ENCODE measurements around the gene DLG2. TPM values are rescaled to one million over a fixed set of nuclear protein-coding genes. Genes with fewer than 3 reads are reported as not detected.

The DLG2 gene
- polyA plus RNA-seq, 3 donors, result 0.24 to 0.39 TPM; not detected in 1

DNA sequence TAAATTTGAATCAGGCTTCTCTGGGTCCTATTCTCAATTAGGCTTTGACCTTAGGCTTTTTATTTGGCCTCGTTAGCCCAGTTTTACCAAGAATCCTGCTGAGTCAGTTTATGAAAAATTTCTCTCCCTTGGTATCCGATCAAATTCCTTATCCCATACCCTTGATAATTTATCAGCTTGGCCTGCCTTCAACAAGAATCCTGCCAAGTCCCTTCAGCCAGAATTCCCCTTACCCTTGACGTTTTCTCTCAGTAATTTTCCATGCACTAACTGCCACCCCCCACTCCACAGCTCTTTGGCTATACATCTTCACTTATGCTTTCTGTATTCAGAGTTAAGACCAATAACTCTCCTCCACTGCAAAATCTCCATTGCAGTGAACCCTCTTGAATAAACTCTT lies 1530.0 kb downstream of the DLG2 start:
- Histone ChIP-seq H3K4me1 (ENCODE audit: control insufficient read depth in 1 of 2, insufficient read depth in 2 of 2, low read length in 2 of 2) (no peaks in the 10 kb centered on the region), H3K9ac (ENCODE audit: insufficient read depth, low read length, poor library complexity, severe bottlenecking) (no peak overlapping the region), H3K27ac (ENCODE audit: low read depth in 1 of 2, low read length in 2 of 2) (no peak overlapping the region), H3K79me2 (ENCODE audit: insufficient read depth, low read length) (no peaks in the 10 kb centered on the region), H3K4me3 (replicated peaks in 1 of 3; ENCODE audit: low read depth in 2 of 3, low read length in 3 of 3) (no peak overlapping the region), H3K9me3 (replicated peaks in 1 of 2; ENCODE audit: control insufficient read depth in 1 of 2, insufficient read depth in 1 of 2, low read length in 2 of 2) (no peaks in the 10 kb centered on the region), H4K20me1 (ENCODE audit: insufficient read depth, low read length) (no peaks in the 10 kb centered on the region), H2AFZ (ENCODE audit: insufficient read depth, low read depth, low read length, poor library complexity, severe bottlenecking) (no peak overlapping the region), H3K36me3 (replicated peaks in 1 of 2; ENCODE audit: control insufficient read depth in 1 of 2, insufficient read depth in 2 of 2, low read length in 2 of 2) (no peaks in the 10 kb centered on the region), H3K4me2 (replicated peaks; ENCODE audit: extremely low read depth, low read length, poor library complexity, severe bottlenecking) (no peak overlapping the region), H3K27me3 (ENCODE audit: control insufficient read depth in 2 of 2, insufficient read depth in 2 of 2, low read length in 2 of 2) (no peaks in the 10 kb centered on the region)
- WGBS (ENCODE audit: insufficient coverage), result 78% methylated on average over 3 of the region's 3 CpGs
- Mint-ChIP-seq H3K9me3 (peaks cover 0 to 8% (median 1%) of the 10 kb centered on the region in 7 donors), H3K27ac (no peak overlapping the region), H3K27me3 (ENCODE audit: low read depth in 3 of 3) (peaks cover 0 to 2% (median 0%) of the 10 kb centered on the region in 3 donors), H3K4me3 (no peak overlapping the region), H3K36me3 (no peaks in the 10 kb centered on the region), H3K4me1 (no peaks in the 10 kb centered on the region)
- no peak for DNase-seq
- intact Hi-C loops (cut with micrococcal nuclease), result no loop called here
- TF ChIP-seq, protein P1, sequence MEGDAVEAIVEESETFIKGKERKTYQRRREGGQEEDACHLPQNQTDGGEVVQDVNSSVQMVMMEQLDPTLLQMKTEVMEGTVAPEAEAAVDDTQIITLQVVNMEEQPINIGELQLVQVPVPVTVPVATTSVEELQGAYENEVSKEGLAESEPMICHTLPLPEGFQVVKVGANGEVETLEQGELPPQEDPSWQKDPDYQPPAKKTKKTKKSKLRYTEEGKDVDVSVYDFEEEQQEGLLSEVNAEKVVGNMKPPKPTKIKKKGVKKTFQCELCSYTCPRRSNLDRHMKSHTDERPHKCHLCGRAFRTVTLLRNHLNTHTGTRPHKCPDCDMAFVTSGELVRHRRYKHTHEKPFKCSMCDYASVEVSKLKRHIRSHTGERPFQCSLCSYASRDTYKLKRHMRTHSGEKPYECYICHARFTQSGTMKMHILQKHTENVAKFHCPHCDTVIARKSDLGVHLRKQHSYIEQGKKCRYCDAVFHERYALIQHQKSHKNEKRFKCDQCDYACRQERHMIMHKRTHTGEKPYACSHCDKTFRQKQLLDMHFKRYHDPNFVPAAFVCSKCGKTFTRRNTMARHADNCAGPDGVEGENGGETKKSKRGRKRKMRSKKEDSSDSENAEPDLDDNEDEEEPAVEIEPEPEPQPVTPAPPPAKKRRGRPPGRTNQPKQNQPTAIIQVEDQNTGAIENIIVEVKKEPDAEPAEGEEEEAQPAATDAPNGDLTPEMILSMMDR (IDR thresholded peaks at IDR 0.05), result no peak

DNA sequence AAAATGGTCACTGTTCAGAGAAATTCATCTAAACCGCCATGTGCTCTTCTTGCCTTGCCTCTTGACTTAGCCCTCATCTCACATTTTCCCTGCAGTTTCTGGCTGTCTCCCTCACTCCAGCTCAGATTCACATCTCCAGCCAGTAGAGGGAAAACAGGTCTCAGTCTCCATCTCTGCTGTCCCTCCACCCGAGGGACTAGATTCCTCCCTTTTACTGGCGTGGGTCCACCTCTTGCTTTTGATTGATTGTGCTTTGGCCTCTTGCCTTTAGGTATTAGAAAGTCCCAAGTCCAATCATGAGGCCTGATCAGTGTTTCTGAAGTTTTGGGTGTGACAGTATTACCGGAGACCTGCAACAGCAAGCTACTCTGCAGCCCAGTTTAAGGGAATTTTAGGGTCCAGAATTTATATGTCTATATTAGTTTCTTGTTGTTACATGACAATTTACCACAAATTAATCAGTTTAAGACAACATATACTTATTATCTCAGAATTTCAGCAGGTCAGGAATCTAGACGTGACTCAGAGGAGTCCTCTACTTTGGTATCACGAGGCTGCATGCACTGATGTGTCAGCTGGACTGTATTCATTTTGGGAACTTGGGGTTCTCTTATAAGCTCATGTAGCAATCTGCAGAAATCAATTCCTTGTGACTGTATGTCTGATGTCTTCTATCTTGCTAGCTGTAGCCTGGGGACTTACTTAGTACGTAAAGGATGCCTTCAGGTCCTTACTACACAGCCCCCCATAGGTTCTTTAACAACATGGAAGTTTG lies 1535.7 kb downstream of the DLG2 start:
- intact Hi-C loops (cut with micrococcal nuclease), result no loop called here
- no peaks in the 10 kb centered on the region for H4K20me1 ChIP-seq (ENCODE audit: insufficient read depth, low read length)
- no peaks in the 10 kb centered on the region for H3K27me3 ChIP-seq (ENCODE audit: control insufficient read depth in 2 of 2, insufficient read depth in 2 of 2, low read length in 2 of 2)
- no peak overlapping the region for H2AFZ ChIP-seq (ENCODE audit: insufficient read depth, low read depth, low read length, poor library complexity, severe bottlenecking)
- no peaks in the 10 kb centered on the region for H3K36me3 ChIP-seq (replicated peaks in 1 of 2; ENCODE audit: control insufficient read depth in 1 of 2, insufficient read depth in 2 of 2, low read length in 2 of 2)
- no peak overlapping the region for H3K4me2 ChIP-seq (replicated peaks; ENCODE audit: extremely low read depth, low read length, poor library complexity, severe bottlenecking)
- WGBS (ENCODE audit: insufficient coverage), result 89% methylated on average over 4 of the region's 7 CpGs
- Mint-ChIP-seq H3K27me3 (ENCODE audit: low read depth in 3 of 3) (peaks cover 0 to 3% (median 0%) of the 10 kb centered on the region in 3 donors), H3K4me1 (no peaks in the 10 kb centered on the region), H3K9me3 (peaks cover 0 to 9% (median 1%) of the 10 kb centered on the region in 7 donors), H3K4me3 (no peak overlapping the region), H3K36me3 (no peaks in the 10 kb centered on the region), H3K27ac (no peak overlapping the region)
- no peak overlapping the region for H3K27ac ChIP-seq (ENCODE audit: low read depth in 1 of 2, low read length in 2 of 2)
- H3K79me2 ChIP-seq (ENCODE audit: insufficient read depth, low read length), result no peaks in the 10 kb centered on the region
- TF ChIP-seq, protein P1 (IDR thresholded peaks at IDR 0.05), result no peak
- no peaks in the 10 kb centered on the region for H3K4me1 ChIP-seq (ENCODE audit: control insufficient read depth in 1 of 2, insufficient read depth in 2 of 2, low read length in 2 of 2)
- H3K9me3 ChIP-seq (replicated peaks in 1 of 2; ENCODE audit: control insufficient read depth in 1 of 2, insufficient read depth in 1 of 2, low read length in 2 of 2), result no peaks in the 10 kb centered on the region
- no peak overlapping the region for H3K9ac ChIP-seq (ENCODE audit: insufficient read depth, low read length, poor library complexity, severe bottlenecking)
- H3K4me3 ChIP-seq (replicated peaks in 1 of 3; ENCODE audit: low read depth in 2 of 3, low read length in 3 of 3), result no peak overlapping the region
- no peak for DNase-seq

Measured in CD14-positive monocyte (primary cell).